ENCODE data around the gene CRYGN. TPM values are rescaled to one million over a fixed set of nuclear protein-coding genes. Genes with fewer than 3 reads are reported as not detected.

The CRYGN gene
- total and polyA plus RNA-seq, 9 of the 15 experiments (the other 6 are each of a cell fraction or from before 2014, with no cell fraction given) = not detected

DNA sequence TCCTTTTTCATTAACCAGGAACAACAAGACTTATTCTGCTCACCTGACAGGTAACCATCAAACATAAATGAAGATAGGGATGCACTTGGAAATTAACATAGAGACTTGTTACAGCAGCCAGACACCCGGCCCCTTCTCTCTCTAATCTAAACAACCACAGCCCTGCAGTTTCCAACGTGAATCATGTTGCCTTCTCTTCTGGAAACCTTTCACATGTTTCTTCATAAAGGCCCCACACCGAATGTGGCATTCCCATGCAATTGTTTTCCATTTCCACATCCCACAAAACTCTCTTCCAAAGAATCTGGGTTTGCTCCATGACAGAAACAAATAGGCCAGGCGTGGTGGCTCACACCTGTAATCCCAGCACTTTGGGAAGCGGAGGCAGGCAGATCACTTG lies 15.1 kb downstream of the CRYGN start:
- H3K79me2 ChIP-seq (ENCODE audit: control insufficient read depth, insufficient read depth, low read length) = no peaks in the 10 kb centered on the region
- no peak overlapping the region for H3K4me3 ChIP-seq
- ChIA-PET CTCF (ENCODE audit: low intra/inter-chr PET ratio) (no interaction called here), POLR2A (no interaction called here)
- H3K27ac ChIP-seq (ENCODE audit: extremely low read depth, low read depth, low read length) = no peak overlapping the region
- peaks cover 4 to 33% of the 10 kb centered on the region in 2 experiments; a peak in 4 of 5 replicates for H3K27me3 ChIP-seq (ENCODE audit: control insufficient read depth in 2 of 2, insufficient read depth in 2 of 2, low read length in 2 of 2)
- H4K20me1 ChIP-seq (replicated peaks; ENCODE audit: control insufficient read depth, insufficient read depth, low read length) = 0 out of 2 replicates have a peak, but pooled peaks cover 3% of the 10 kb centered on the region
- no peak overlapping the region for H3K9ac ChIP-seq (ENCODE audit: insufficient read depth in 1 of 2, low read depth in 2 of 2, low read length in 2 of 2)
- in situ Hi-C loops (cut with MboI) = no loop called here
- no peaks in the 10 kb centered on the region for H3K36me3 ChIP-seq (ENCODE audit: control insufficient read depth, insufficient read depth, low read length)
- no peak for ATAC-seq
- FAIRE-seq = peak; percentile 37
- DNase-seq (ENCODE audit: extremely low read depth in 1 of 4, low spot score in 3 of 4) = no peak
- BruUV-seq (replicated peaks) = no TSS peak
- peaks cover 18% of the 10 kb centered on the region for H3K9me3 ChIP-seq (replicated peaks; ENCODE audit: control insufficient read depth, insufficient read depth, low read depth, low read length)
- no peaks in the 10 kb centered on the region for H3K9me1 ChIP-seq (ENCODE audit: control insufficient read depth, insufficient read depth, low read length)
- 10% methylated on average over 5 of the region's 5 CpGs for WGBS (ENCODE audit: insufficient coverage, low coverage, missing lambda C conversion rate)
- H3K4me2 ChIP-seq (ENCODE audit: insufficient read depth, low read length) = no peak overlapping the region
- H3K4me1 ChIP-seq (replicated peaks in 1 of 2; ENCODE audit: control insufficient read depth in 2 of 2, insufficient read depth in 2 of 2, low read length in 2 of 2) = peaks cover 0 to 14% of the 10 kb centered on the region in 2 experiments; a peak in 3 of 5 replicates
- intact Hi-C loops (cut with micrococcal nuclease) = no loop called here
- H2AFZ ChIP-seq (ENCODE audit: low read depth, low read length) = no peak overlapping the region
- TF ChIP-seq, protein P1, sequence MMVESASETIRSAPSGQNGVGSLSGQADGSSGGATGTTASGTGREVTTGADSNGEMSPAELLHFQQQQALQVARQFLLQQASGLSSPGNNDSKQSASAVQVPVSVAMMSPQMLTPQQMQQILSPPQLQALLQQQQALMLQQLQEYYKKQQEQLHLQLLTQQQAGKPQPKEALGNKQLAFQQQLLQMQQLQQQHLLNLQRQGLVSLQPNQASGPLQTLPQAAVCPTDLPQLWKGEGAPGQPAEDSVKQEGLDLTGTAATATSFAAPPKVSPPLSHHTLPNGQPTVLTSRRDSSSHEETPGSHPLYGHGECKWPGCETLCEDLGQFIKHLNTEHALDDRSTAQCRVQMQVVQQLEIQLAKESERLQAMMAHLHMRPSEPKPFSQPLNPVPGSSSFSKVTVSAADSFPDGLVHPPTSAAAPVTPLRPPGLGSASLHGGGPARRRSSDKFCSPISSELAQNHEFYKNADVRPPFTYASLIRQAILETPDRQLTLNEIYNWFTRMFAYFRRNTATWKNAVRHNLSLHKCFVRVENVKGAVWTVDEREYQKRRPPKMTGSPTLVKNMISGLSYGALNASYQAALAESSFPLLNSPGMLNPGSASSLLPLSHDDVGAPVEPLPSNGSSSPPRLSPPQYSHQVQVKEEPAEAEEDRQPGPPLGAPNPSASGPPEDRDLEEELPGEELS (CRISPR knock-in tag; IDR thresholded peaks at IDR 0.05; ENCODE audit: borderline replicate concordance) = no peak
- no peak for TF ChIP-seq SMAD1 (IDR thresholded peaks at IDR 0.05; ENCODE audit: low read depth, low read length, partially characterized antibody)
- no peak for TF ChIP-seq FOS (IDR thresholded peaks at IDR 0.05; ENCODE audit: extremely low read depth, insufficient read length)
- TF ChIP-seq CCNT2 (IDR thresholded peaks at IDR 0.05; ENCODE audit: borderline replicate concordance, extremely low read depth, insufficient read length, low read depth, low read length) = no peak
- no peak for TF ChIP-seq KLF13 (tag; IDR thresholded peaks at IDR 0.05; ENCODE audit: borderline replicate concordance, low read depth)
- TF ChIP-seq GATA2 (CRISPR knock-in tag; IDR thresholded peaks at IDR 0.05) = no peak
- no peak for TF ChIP-seq ZFP36 (IDR thresholded peaks at IDR 0.05; ENCODE audit: low read depth, low read length, partially characterized antibody)
- no peak for TF ChIP-seq DMBX1 (CRISPR knock-in tag; IDR thresholded peaks at IDR 0.05; ENCODE audit: borderline replicate concordance)
- TF ChIP-seq HIVEP1 (CRISPR knock-in tag; IDR thresholded peaks at IDR 0.05) = no peak
- TF ChIP-seq BRCA1 (IDR thresholded peaks at IDR 0.05) = no peak
- TF ChIP-seq BRCA1 (CRISPR knock-in tag; IDR thresholded peaks at IDR 0.05) = no peak
- no peak for TF ChIP-seq ZNF785 (CRISPR knock-in tag; IDR thresholded peaks at IDR 0.05)
- TF ChIP-seq, protein P2, sequence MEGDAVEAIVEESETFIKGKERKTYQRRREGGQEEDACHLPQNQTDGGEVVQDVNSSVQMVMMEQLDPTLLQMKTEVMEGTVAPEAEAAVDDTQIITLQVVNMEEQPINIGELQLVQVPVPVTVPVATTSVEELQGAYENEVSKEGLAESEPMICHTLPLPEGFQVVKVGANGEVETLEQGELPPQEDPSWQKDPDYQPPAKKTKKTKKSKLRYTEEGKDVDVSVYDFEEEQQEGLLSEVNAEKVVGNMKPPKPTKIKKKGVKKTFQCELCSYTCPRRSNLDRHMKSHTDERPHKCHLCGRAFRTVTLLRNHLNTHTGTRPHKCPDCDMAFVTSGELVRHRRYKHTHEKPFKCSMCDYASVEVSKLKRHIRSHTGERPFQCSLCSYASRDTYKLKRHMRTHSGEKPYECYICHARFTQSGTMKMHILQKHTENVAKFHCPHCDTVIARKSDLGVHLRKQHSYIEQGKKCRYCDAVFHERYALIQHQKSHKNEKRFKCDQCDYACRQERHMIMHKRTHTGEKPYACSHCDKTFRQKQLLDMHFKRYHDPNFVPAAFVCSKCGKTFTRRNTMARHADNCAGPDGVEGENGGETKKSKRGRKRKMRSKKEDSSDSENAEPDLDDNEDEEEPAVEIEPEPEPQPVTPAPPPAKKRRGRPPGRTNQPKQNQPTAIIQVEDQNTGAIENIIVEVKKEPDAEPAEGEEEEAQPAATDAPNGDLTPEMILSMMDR (IDR thresholded peaks at IDR 0.05 in 2 of 3, conservative IDR thresholded peaks at IDR 0.05 in 1 of 3; ENCODE audit: insufficient read depth in 2 of 3, low read depth in 1 of 3, low read length in 3 of 3) = no peak
- TF ChIP-seq, protein P3, sequence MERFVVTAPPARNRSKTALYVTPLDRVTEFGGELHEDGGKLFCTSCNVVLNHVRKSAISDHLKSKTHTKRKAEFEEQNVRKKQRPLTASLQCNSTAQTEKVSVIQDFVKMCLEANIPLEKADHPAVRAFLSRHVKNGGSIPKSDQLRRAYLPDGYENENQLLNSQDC (CRISPR knock-in tag; IDR thresholded peaks at IDR 0.05) = no peak
- no peak for TF ChIP-seq PHB2 (IDR thresholded peaks at IDR 0.05; ENCODE audit: low read depth)
- TF ChIP-seq XRCC4 (IDR thresholded peaks at IDR 0.05; ENCODE audit: extremely low read depth, insufficient read depth, insufficient read length) = no peak
- TF ChIP-seq, protein P4, sequence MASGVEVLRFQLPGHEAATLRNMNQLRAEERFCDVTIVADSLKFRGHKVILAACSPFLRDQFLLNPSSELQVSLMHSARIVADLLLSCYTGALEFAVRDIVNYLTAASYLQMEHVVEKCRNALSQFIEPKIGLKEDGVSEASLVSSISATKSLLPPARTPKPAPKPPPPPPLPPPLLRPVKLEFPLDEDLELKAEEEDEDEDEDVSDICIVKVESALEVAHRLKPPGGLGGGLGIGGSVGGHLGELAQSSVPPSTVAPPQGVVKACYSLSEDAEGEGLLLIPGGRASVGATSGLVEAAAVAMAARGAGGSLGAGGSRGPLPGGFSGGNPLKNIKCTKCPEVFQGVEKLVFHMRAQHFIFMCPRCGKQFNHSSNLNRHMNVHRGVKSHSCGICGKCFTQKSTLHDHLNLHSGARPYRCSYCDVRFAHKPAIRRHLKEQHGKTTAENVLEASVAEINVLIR (CRISPR knock-in tag; IDR thresholded peaks at IDR 0.05) = no peak
- no peak for TF ChIP-seq KLF16 (IDR thresholded peaks at IDR 0.05)
- TF ChIP-seq POLR2G (IDR thresholded peaks at IDR 0.05; ENCODE audit: low read depth, low read length) = no peak
